GM13977 (cell line): ENCODE results near the gene FSIP1.

ENCODE experiments used
- DNase-seq: peaks from one replicate; pipeline ENCODE4 v3.0.0; 2012; ENCODE audit warnings: low spot score
- CTCF ChIP-seq: IDR thresholded peaks from 2 replicates; pipeline ENCODE4 v1.5.1; 2012; ENCODE audit warnings: mild to moderate bottlenecking, control low read depth; ENCODE audit not compliant: insufficient read depth; ENCODE audit errors: extremely low read depth, missing control alignments
- in situ Hi-C: fragments of 300-500 bp; cut with MboI; formaldehyde crosslinking; loops from one replicate; pipeline ENCODE4 v1.12.0; 2022; ENCODE audit warnings: low sequenced_read_pairs, low pct_unique_long_range_greater_than_20kb, mixed read lengths, inconsistent platforms; ENCODE audit not compliant: unreplicated experiment

The FSIP1 gene

GRCh38 chr15:39575180-39575579, 207.5 kb downstream of the FSIP1 start:
- in situ Hi-C loops = loop anchor here (25.0 kb wide), 2 partner anchors 213 to 463 kb away; no protein-coding TSS in a partner anchor
- DNase-seq = no peak
- TF ChIP-seq CTCF = no peak

- no peak for TF ChIP-seq CTCF
- in situ Hi-C loops = no loop called here
Measured at GRCh38 chr15:39574427-39574826, 208.2 kb downstream of the FSIP1 start.

GRCh38 chr15:39573844-39574243, 208.8 kb downstream of the FSIP1 start:
- DNase-seq = no peak
- TF ChIP-seq CTCF = no peak
- in situ Hi-C loops = no loop called here

More at GRCh38 chr15:39574427-39574826, 208.2 kb downstream of the FSIP1 start:
- no peak for DNase-seq

GRCh38 chr15:39573287-39573686, 209.4 kb downstream of the FSIP1 start:
- no peak for DNase-seq
- in situ Hi-C loops = no loop called here
- no peak for TF ChIP-seq CTCF

- no peak for DNase-seq
- no peak for TF ChIP-seq CTCF
- in situ Hi-C loops = no loop called here
Measured at GRCh38 chr15:39565851-39566250, 216.8 kb downstream of the FSIP1 start.

GRCh38 chr15:39564972-39565665, 217.5 kb downstream of the FSIP1 start:
- in situ Hi-C loops = no loop called here
- DNase-seq = no peak
- no peak for TF ChIP-seq CTCF
